DND-41 (cell line): ENCODE data around the gene PRKCD.

ENCODE experiments used
- ATAC-seq: fragments of 200-7000 bp; cut with Tn5 transposase; 3 replicates; pipeline ENCODE4 v1.9.1; 2021; ENCODE audit warnings: low read depth; ENCODE audit not compliant: insufficient read depth
- DNase-seq: peaks from one replicate; pipeline ENCODE4 v3.0.0-alpha.2; 2020
- H2AFZ ChIP-seq: 2 replicates; pipeline ENCODE4 v1.6.0; 2012; ENCODE audit warnings: low read depth, low read length
- H3K27ac ChIP-seq: 2 replicates; pipeline ENCODE4 v1.5.1; 2012; ENCODE audit warnings: low read length, inconsistent platforms
- H3K27me3 ChIP-seq: fragments of 200-600 bp; sonication (generic); 2 replicates; pipeline ENCODE4 v1.6.0; 2012; ENCODE audit warnings: low read length, mild to moderate bottlenecking, inconsistent platforms; ENCODE audit not compliant: insufficient read depth, poor library complexity
- H3K36me3 ChIP-seq: 2 replicates; pipeline ENCODE4 v1.5.1; 2012; ENCODE audit warnings: low read length, inconsistent platforms; ENCODE audit not compliant: insufficient read depth
- H3K4me1 ChIP-seq: 2 replicates; pipeline ENCODE4 v1.5.1; 2012; ENCODE audit warnings: mild to moderate bottlenecking, low read length; ENCODE audit not compliant: insufficient read depth
- H3K4me2 ChIP-seq: 2 replicates; pipeline ENCODE4 v1.6.0; 2012; ENCODE audit warnings: mild to moderate bottlenecking, moderate library complexity, low read length, inconsistent platforms; ENCODE audit not compliant: insufficient read depth
- H3K4me3 ChIP-seq, 2 experiments: fragments of 200-600 bp in 1 of 2; shearing (Covaris generic) in 1 of 2; 2 replicates each; pipeline ENCODE4 v1.5.1; 2012 to 2016; ENCODE audit warnings: inconsistent platforms in 2 of 2, low read length in 2 of 2, mild to moderate bottlenecking in 2 of 2, low read depth in 1 of 2, moderate library complexity in 1 of 2
- H3K79me2 ChIP-seq: 2 replicates; pipeline ENCODE4 v1.6.0; 2012; ENCODE audit warnings: low read length, inconsistent platforms; ENCODE audit not compliant: insufficient read depth
- H3K9ac ChIP-seq: 2 replicates; pipeline ENCODE4 v1.6.0; 2012; ENCODE audit warnings: low read depth, mild to moderate bottlenecking, inconsistent platforms, low read length, moderate library complexity
- H3K9me3 ChIP-seq: 2 replicates; pipeline ENCODE4 v1.5.1; 2012; ENCODE audit warnings: low read length, moderate library complexity, mild to moderate bottlenecking, inconsistent platforms; ENCODE audit not compliant: insufficient read depth, severe bottlenecking
- H4K20me1 ChIP-seq: 2 replicates; pipeline ENCODE4 v1.6.0; 2012; ENCODE audit warnings: low read length; ENCODE audit not compliant: insufficient read depth
- CTCF ChIP-seq: IDR thresholded peaks from 2 replicates; pipeline ENCODE4 v1.5.1; 2012; ENCODE audit warnings: borderline replicate concordance, low read length, moderate library complexity, mild to moderate bottlenecking; ENCODE audit not compliant: poor library complexity, severe bottlenecking; ENCODE audit errors: extremely low read depth
- EZH2 ChIP-seq: IDR thresholded peaks from 3 replicates; pipeline ENCODE4 v1.6.1; 2012; ENCODE audit warnings: borderline replicate concordance, low read depth, mild to moderate bottlenecking, moderate library complexity, low read length, inconsistent platforms; ENCODE audit not compliant: severe bottlenecking

Gene PRKCD

GRCh38 chr3:53202331-53203015 is 41.5 kb downstream of the PRKCD start:
- Histone ChIP-seq H3K79me2 (no peaks in the 10 kb centered on the region), H3K4me1 (no peaks in the 10 kb centered on the region), H3K4me2 (no peak overlapping the region), H3K9me3 (no peaks in the 10 kb centered on the region), H3K27me3 (no peaks in the 10 kb centered on the region), H3K9ac (no peak overlapping the region), H3K27ac (no peak overlapping the region), H2AFZ (no peak overlapping the region), H3K36me3 (no peaks in the 10 kb centered on the region), H4K20me1 (no peaks in the 10 kb centered on the region), H3K4me3 (no peak overlapping the region)
- ATAC-seq (no peak), DNase-seq (no peak)
- TF ChIP-seq CTCF = no peak
- no peak for TF ChIP-seq EZH2

GRCh38 chr3:53211706-53212702 is 51.0 kb downstream of the PRKCD start:
- Histone ChIP-seq H3K27ac (no peak overlapping the region), H4K20me1 (no peaks in the 10 kb centered on the region), H2AFZ (no peak overlapping the region), H3K4me3 (no peak overlapping the region), H3K36me3 (no peaks in the 10 kb centered on the region), H3K9ac (no peak overlapping the region), H3K79me2 (no peaks in the 10 kb centered on the region), H3K4me2 (no peak overlapping the region), H3K4me1 (no peaks in the 10 kb centered on the region), H3K27me3 (no peaks in the 10 kb centered on the region), H3K9me3 (peaks cover 9% of the 10 kb centered on the region)
- ATAC-seq = no peak
- no peak for DNase-seq
- no peak for TF ChIP-seq EZH2
- no peak for TF ChIP-seq CTCF

GRCh38 chr3:53213276-53213675 is 52.3 kb downstream of the PRKCD start:
- TF ChIP-seq CTCF (no peak), EZH2 (no peak)
- no peaks in the 10 kb centered on the region for H3K36me3 ChIP-seq
- H3K4me3 ChIP-seq = no peak overlapping the region
- no peaks in the 10 kb centered on the region for H3K4me1 ChIP-seq
- H3K79me2 ChIP-seq = no peaks in the 10 kb centered on the region
- no peak for DNase-seq
- no peak overlapping the region for H3K4me2 ChIP-seq
- no peak overlapping the region for H3K9ac ChIP-seq
- ATAC-seq = no peak
- peaks cover 9% of the 10 kb centered on the region for H3K9me3 ChIP-seq
- H3K27me3 ChIP-seq = no peaks in the 10 kb centered on the region
- H3K27ac ChIP-seq = no peak overlapping the region
- no peaks in the 10 kb centered on the region for H4K20me1 ChIP-seq
- H2AFZ ChIP-seq = no peak overlapping the region
